H1 (cell line): Measurements from ENCODE around the gene RESF1. TPM values are rescaled to one million over a fixed set of nuclear protein-coding genes. Genes with fewer than 3 reads are reported as not detected.

Experiments used
- CTCF ChIA-PET: fragments of 300-600 bp; sonication (Branson Sonifier 250); formaldehyde crosslinking; loops from one replicate; lab custom pipeline; 2021; ENCODE audit not compliant: partially characterized antibody; lab: Charles Lee
- POLR2A ChIA-PET: fragments of 300-600 bp; sonication (Branson Sonifier 250); formaldehyde crosslinking; loops from one replicate; lab custom pipeline; 2021; ENCODE audit warnings: inconsistent platforms; ENCODE audit not compliant: partially characterized antibody; lab: Charles Lee
- DNase-seq, 2 experiments: peaks; one replicate each; pipeline versions ENCODE4 v3.0.0 to v3.0.0-alpha.2; 2010 to 2022; ENCODE audit warnings: low spot score in 2 of 2, low read depth in 1 of 2, mixed read lengths in 1 of 2
- FAIRE-seq: peaks from 2 replicates; lab custom pipeline; 2011; peaks lifted over from hg19 to GRCh38; lab: Jason Lieb, UNC
- H2AFZ ChIP-seq: 2 replicates; pipeline ENCODE4 v1.8.1; 2012; ENCODE audit warnings: low read length, inconsistent platforms
- H2AK5ac ChIP-seq: 2 replicates; pipeline ENCODE4 v1.6.1; 2013; ENCODE audit warnings: low read depth, low read length
- H2BK120ac ChIP-seq: replicated peaks from 2 replicates; pipeline ENCODE3; 2013; ENCODE audit warnings: low read depth, low read length, inconsistent platforms
- H2BK12ac ChIP-seq: 2 replicates; pipeline ENCODE4 v1.6.1; 2013; ENCODE audit warnings: low read depth, low read length
- H2BK15ac ChIP-seq: 2 replicates; pipeline ENCODE4 v1.6.1; 2013; ENCODE audit warnings: low read length
- H2BK20ac ChIP-seq: 2 replicates; pipeline ENCODE4 v1.6.1; 2013; ENCODE audit warnings: low read length
- H2BK5ac ChIP-seq: 2 replicates; pipeline ENCODE4 v1.6.1; 2013; ENCODE audit warnings: low read depth, low read length
- H3K14ac ChIP-seq: 2 replicates; pipeline ENCODE4 v1.6.1; 2013; ENCODE audit warnings: inconsistent platforms; ENCODE audit not compliant: insufficient read length
- H3K18ac ChIP-seq: 2 replicates; pipeline ENCODE4 v1.6.1; 2013; ENCODE audit warnings: low read length; ENCODE audit errors: extremely low read depth
- H3K23ac ChIP-seq: 2 replicates; pipeline ENCODE4 v1.6.1; 2013; ENCODE audit warnings: inconsistent platforms; ENCODE audit not compliant: insufficient read length
- H3K23me2 ChIP-seq: 2 replicates; pipeline ENCODE4 v1.6.1; 2013; ENCODE audit warnings: low read depth, low read length
- H3K27ac ChIP-seq: 2 replicates; pipeline ENCODE4 v1.6.1; 2011; ENCODE audit warnings: low read depth, low read length, inconsistent platforms
- H3K27me3 ChIP-seq, 4 experiments: replicated peaks in 1 of 4; 1 replicate in 1 of 4; 2 replicates in 3 of 4; pipeline versions ENCODE4 v1.6.1 to v1.8.1; 2011 to 2013; ENCODE audit warnings: low read length in 3 of 4, mild to moderate bottlenecking in 3 of 4, inconsistent platforms in 2 of 4, mixed read lengths in 2 of 4, moderate library complexity in 1 of 4; ENCODE audit not compliant: control insufficient read depth in 3 of 4, insufficient read depth in 3 of 4; ENCODE audit errors: extremely low read depth in 1 of 4
- H3K36me3 ChIP-seq, 4 experiments: 2 replicates each; pipeline versions ENCODE4 v1.6.1 to v1.8.1; 2011 to 2013; ENCODE audit warnings: mild to moderate bottlenecking in 4 of 4, low read length in 3 of 4, moderate library complexity in 2 of 4, control low read depth in 1 of 4, inconsistent platforms in 1 of 4; ENCODE audit not compliant: insufficient read depth in 4 of 4, control insufficient read depth in 2 of 4
- H3K4ac ChIP-seq: replicated peaks from 2 replicates; pipeline ENCODE3; 2013; ENCODE audit warnings: low read length, low read depth, mixed read lengths, inconsistent platforms; ENCODE audit not compliant: insufficient read length
- H3K4me1 ChIP-seq, 4 experiments: replicated peaks in 1 of 4; 1 replicate in 1 of 4; 2 replicates in 3 of 4; pipeline versions ENCODE4 v1.6.1 to v1.8.1; 2011 to 2013; ENCODE audit warnings: low read length in 3 of 4, inconsistent platforms in 2 of 4, mixed read lengths in 1 of 4; ENCODE audit not compliant: insufficient read depth in 4 of 4, control insufficient read depth in 3 of 4
- H3K4me2 ChIP-seq, 2 experiments: 2 replicates each; pipeline versions ENCODE4 v1.6.1 to v1.8.1; 2011 to 2013; ENCODE audit warnings: low read depth in 2 of 2, low read length in 2 of 2, control low read depth in 1 of 2, inconsistent platforms in 1 of 2, mild to moderate bottlenecking in 1 of 2; ENCODE audit not compliant: insufficient read depth in 1 of 2
- H3K4me3 ChIP-seq, 4 experiments: fragments of 200-600, 300-600 bp in 1 of 4; sonication (generic), shearing (Covaris generic), sonication (Bioruptor Twin) in 1 of 4; 2 replicates each; pipeline versions ENCODE4 v1.5.1 to v1.8.1; 2011 to 2016; ENCODE audit warnings: low read length in 4 of 4, low read depth in 3 of 4, control low read depth in 2 of 4, inconsistent platforms in 2 of 4, mild to moderate bottlenecking in 2 of 4, mixed read lengths in 1 of 4, moderate library complexity in 1 of 4; ENCODE audit not compliant: insufficient read depth in 2 of 4; ENCODE audit errors: extremely low read depth in 1 of 4
- H3K56ac ChIP-seq: replicated peaks from 2 replicates; pipeline ENCODE3; 2013; ENCODE audit warnings: low read depth, mild to moderate bottlenecking, mixed read lengths, low read length, inconsistent platforms; ENCODE audit not compliant: insufficient read length
- H3K79me1 ChIP-seq: 2 replicates; pipeline ENCODE4 v1.6.1; 2013; ENCODE audit warnings: low read depth, low read length, control low read depth
- H3K79me2 ChIP-seq, 2 experiments: 2 replicates each; pipeline versions ENCODE4 v1.6.1 to v1.8.1; 2012 to 2013; ENCODE audit warnings: low read length in 2 of 2, mild to moderate bottlenecking in 2 of 2, inconsistent platforms in 1 of 2; ENCODE audit not compliant: insufficient read depth in 2 of 2, control insufficient read depth in 1 of 2
- H3K9ac ChIP-seq, 4 experiments: replicated peaks in 1 of 4; 1 replicate in 1 of 4; 2 replicates in 3 of 4; pipeline versions ENCODE4 v1.6.1 to v1.8.1; 2011 to 2013; ENCODE audit warnings: low read depth in 3 of 4, low read length in 3 of 4, control low read depth in 2 of 4, mild to moderate bottlenecking in 2 of 4, moderate library complexity in 2 of 4, inconsistent platforms in 1 of 4; ENCODE audit errors: extremely low read depth in 1 of 4
- H3K9me3 ChIP-seq, 2 experiments: 2 replicates each; pipeline versions ENCODE4 v1.6.1 to v1.8.1; 2012 to 2013; ENCODE audit warnings: mild to moderate bottlenecking in 2 of 2, moderate library complexity in 2 of 2, control low read depth in 1 of 2, inconsistent platforms in 1 of 2, low read depth in 1 of 2, low read length in 1 of 2, mixed read lengths in 1 of 2; ENCODE audit not compliant: insufficient read depth in 2 of 2
- H4K20me1 ChIP-seq, 2 experiments: replicated peaks in 1 of 2; 2 replicates each; pipeline versions ENCODE3 to v1.8.1; 2011 to 2013; ENCODE audit warnings: inconsistent platforms in 2 of 2, low read length in 2 of 2, mild to moderate bottlenecking in 1 of 2; ENCODE audit not compliant: insufficient read depth in 2 of 2, control insufficient read depth in 1 of 2
- H4K5ac ChIP-seq: 2 replicates; pipeline ENCODE4 v1.6.1; 2013; ENCODE audit warnings: low read length, low read depth, mixed read lengths, inconsistent platforms; ENCODE audit not compliant: insufficient read length
- H4K8ac ChIP-seq: 2 replicates; pipeline ENCODE4 v1.8.0; 2013; ENCODE audit warnings: mild to moderate bottlenecking, moderate library complexity, low read length, inconsistent platforms; ENCODE audit not compliant: insufficient read depth; ENCODE audit errors: extremely low read depth
- H4K91ac ChIP-seq: replicated peaks from 2 replicates; pipeline ENCODE3; 2013; ENCODE audit warnings: low read length, mixed read lengths, inconsistent platforms; ENCODE audit not compliant: insufficient read length
- BACH1 ChIP-seq: IDR thresholded peaks from 2 replicates; pipeline ENCODE4 v1.6.1; 2012; ENCODE audit warnings: low read length, improper control_type of control experiment
- GTF2F1 ChIP-seq: IDR thresholded peaks from 2 replicates; pipeline ENCODE4 v1.6.1; 2012; ENCODE audit warnings: low read depth, low read length, improper control_type of control experiment, borderline replicate concordance
- NRF1 ChIP-seq: IDR thresholded peaks from 2 replicates; pipeline ENCODE4 v1.6.1; 2011; ENCODE audit warnings: mild to moderate bottlenecking, low read depth, low read length, improper control_type of control experiment
- RBBP5 ChIP-seq: IDR thresholded peaks from 2 replicates; pipeline ENCODE4 v1.7.1; 2012; ENCODE audit warnings: low read depth, mild to moderate bottlenecking, inconsistent platforms, low read length, moderate library complexity, borderline replicate concordance
- SP2 ChIP-seq: IDR thresholded peaks from 2 replicates; pipeline ENCODE4 v1.6.1; 2012; ENCODE audit warnings: mild to moderate bottlenecking, low read length, inconsistent platforms
- WGBS, 2 experiments: shearing (Covaris generic) in 1 of 2; methylation state at CpG; one replicate each; pipeline versions ENCODE4 v1.1.6 to v1.1.7; 2013 to 2015; ENCODE audit warnings: low lambda C conversion rate in 2 of 2, mixed read lengths in 2 of 2, inconsistent platforms in 1 of 2, low coverage in 1 of 2, missing lambda C conversion rate in 1 of 2; ENCODE audit not compliant: insufficient replicate concordance in 2 of 2, insufficient coverage in 1 of 2, insufficient read length in 1 of 2; ENCODE audit errors: extremely low coverage in 1 of 2, missing lambda C conversion rate in 1 of 2; 5-methylcytosine and 5-hydroxymethylcytosine counted together
- polyA plus RNA-seq, 7 experiments: library from polyadenylated mRNA; depleted of rRNA in 3 of 7; stranded (reverse) in 5 of 7; unstranded in 2 of 7; fragments of >200 nt in 5 of 7; fragments of 200-250 nt in 2 of 7; gene quantifications; 1 replicate in 5 of 7; 2 replicates in 1 of 7; 4 replicates in 1 of 7; pipeline versions ENCODE4 v1.2.1 to v1.2.3, GENCODE V29; 2011 to 2013; ENCODE audit warnings: missing spikeins in 2 of 7, mixed read lengths in 2 of 7
- total RNA-seq: library from RNA; stranded (reverse); fragmentation: NEBNext Ultra II Directional; extraction: Animal tissue kit (Norgen Biotek cat#: 25700); gene quantifications from 2 replicates; pipeline ENCODE4 v1.2.1, GENCODE V29; 2021

Gene RESF1
- total and polyA plus RNA-seq, 2 of the 8 experiments (the other 6 are each of a cell fraction or from before 2014, with no cell fraction given) = 64.3 to 128 TPM

DNA sequence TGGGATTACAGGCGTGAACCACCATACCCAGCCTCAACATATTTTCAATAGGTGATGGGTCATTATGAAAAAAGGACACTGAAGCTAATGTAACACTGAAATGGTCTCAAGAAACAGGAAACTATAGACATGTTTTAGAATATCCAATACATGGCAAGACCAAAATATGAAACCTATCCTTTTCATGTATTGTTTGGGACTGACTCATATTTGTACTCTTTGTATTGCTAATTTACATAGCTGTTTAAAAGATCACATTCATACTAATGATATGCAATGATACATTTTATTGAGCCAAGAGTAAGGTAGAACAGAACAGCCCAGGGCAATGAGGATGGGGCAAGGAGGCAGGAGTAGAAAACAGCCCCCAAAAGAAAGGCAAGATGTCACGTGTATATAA is 32.6 kb downstream of the RESF1 start:
- Histone ChIP-seq H3K27me3 (no peaks in the 10 kb centered on the region), H4K8ac (no peak overlapping the region), H3K9ac (no peak overlapping the region), H3K4me2 (no peak overlapping the region), H3K9me3 (no peaks in the 10 kb centered on the region), H4K91ac (peak overlapping the region; percentile 65), H3K23me2 (no peaks in the 10 kb centered on the region), H2AFZ (no peak overlapping the region), H3K4ac (no peak overlapping the region), H2BK5ac (no peak overlapping the region), H3K56ac (no peak overlapping the region), H3K14ac (no peak overlapping the region), H3K27ac (no peak overlapping the region), H4K20me1 (peaks cover 0 to 3% of the 10 kb centered on the region in 2 experiments), H3K79me2 (peaks cover 0 to 22% of the 10 kb centered on the region in 2 experiments; a peak in 2 of 4 replicates), H4K5ac (no peak overlapping the region), H2BK120ac (no peak overlapping the region), H2BK15ac (no peak overlapping the region), H3K23ac (no peak overlapping the region), H3K79me1 (peaks cover 5% of the 10 kb centered on the region; the same call in 1 of the 2 replicates), H2BK12ac (no peak overlapping the region), H3K4me1 (no peaks in the 10 kb centered on the region; a peak in 1 of 7 replicates), H3K4me3 (no peak overlapping the region), H3K18ac (no peak overlapping the region), H3K36me3 (peaks cover 6 to 81% (median 28%) of the 10 kb centered on the region in 4 experiments), H2BK20ac (no peak overlapping the region), H2AK5ac (no peak overlapping the region)
- FAIRE-seq (no peak), DNase-seq (no peak)
- CTCF ChIA-PET = interaction anchor here (3.6 kb wide), 1 partner anchor 11 kb away, joined by 11 read pairs; no protein-coding TSS in a partner anchor
- WGBS, 2 experiments = 78% methylated on average over 2 of the region's 2 CpGs; no CpG with 5 or more reads in 1 of the 2 experiments
- no peak for TF ChIP-seq NRF1
- no peak for TF ChIP-seq RBBP5
- no peak for TF ChIP-seq BACH1
- TF ChIP-seq SP2 = no peak
- TF ChIP-seq GTF2F1 = no peak
- POLR2A ChIA-PET = interaction anchor here (0.6 to 3.6 kb wide), 7 partner anchors 8 to 624 kb away, joined by 3 to 10 read pairs (median 3); no protein-coding TSS in a partner anchor
